HCT116 (cell line): Measurements from ENCODE around the gene DEFB129. TPM values are rescaled to one million over a fixed set of nuclear protein-coding genes. Genes with fewer than 3 reads are reported as not detected.
"Not testable (repeated sequence)": the region's sequence is repeated elsewhere in the genome, so short reads cannot be mapped to it uniquely, and the experiment has no call there.

Experiments used
- ATAC-seq: fragments of 200-7000 bp; cut with Tn5 transposase; 2 replicates; pipeline ENCODE4 v1.9.1; 2020; ENCODE audit warnings: mild to moderate bottlenecking, moderate library complexity
- BruUV-seq: library from RNA; stranded (reverse); fragments of 400-500 nt; replicated peaks from 2 replicates; lab custom pipeline; 2021; lab: Mats Ljungman, UMichigan
- CTCF ChIA-PET: fragments of 300-600 bp; sonication (Branson Sonifier 250); formaldehyde crosslinking; loops from one replicate; lab custom pipeline; 2021; ENCODE audit warnings: antibody characterized with exemption; lab: Charles Lee
- POLR2A ChIA-PET: fragments of 300-600, 350-600 bp; sonication (Branson Sonifier 250); formaldehyde crosslinking; loops from one replicate; lab custom pipeline; 2021; ENCODE audit warnings: antibody characterized with exemption; lab: Charles Lee
- RAD21 ChIA-PET, 2 experiments: fragments of 300-600 bp; sonication (Branson Sonifier 250); formaldehyde crosslinking; loops; one replicate each; lab custom pipeline; 2023; ENCODE audit warnings: low total read pairs in 2 of 2; ENCODE audit not compliant: uncharacterized antibody in 2 of 2, unreplicated experiment in 2 of 2, low non-redundant PET in 1 of 2; lab: Charles Lee
- DNase-seq: peaks from one replicate; pipeline ENCODE4 v3.0.0-alpha.2; 2010; ENCODE audit warnings: low read depth, low spot score
- H2AFZ ChIP-seq: fragments of 200-600 bp; shearing (Covaris generic), sonication (generic); 2 replicates; pipeline ENCODE4 v1.6.1; 2017; ENCODE audit warnings: low read depth, mixed run types, mixed read lengths, antibody characterized with exemption, low read length; ENCODE audit not compliant: poor library complexity, severe bottlenecking
- H3K27ac ChIP-seq: 2 replicates; pipeline ENCODE4 v1.5.1; 2012; ENCODE audit warnings: low read depth, low read length
- H3K27me3 ChIP-seq: fragments of 200-600 bp; sonication (generic); 2 replicates; pipeline ENCODE4 v1.6.1; 2016; ENCODE audit warnings: mixed run types, low read length, mixed read lengths; ENCODE audit not compliant: insufficient read depth
- H3K36me3 ChIP-seq, 2 experiments: fragments of 200-500 bp in 1 of 2; fragments of 200-600 bp in 1 of 2; sonication (Bioruptor generic) in 1 of 2; sonication (generic) in 1 of 2; 2 replicates each; pipeline versions ENCODE4 v1.5.1 to v1.6.1; 2014 to 2016; ENCODE audit warnings: low read length in 2 of 2, inconsistent platforms in 1 of 2, mixed read lengths in 1 of 2, mixed run types in 1 of 2; ENCODE audit not compliant: insufficient read depth in 2 of 2, control insufficient read depth in 1 of 2
- H3K4me1 ChIP-seq, 2 experiments: fragments of 200-600 bp in 1 of 2; sonication (generic) in 1 of 2; 2 replicates each; pipeline versions ENCODE4 v1.5.1 to v1.6.1; 2012 to 2017; ENCODE audit warnings: low read length in 2 of 2, inconsistent platforms in 1 of 2, mild to moderate bottlenecking in 1 of 2, mixed read lengths in 1 of 2, mixed run types in 1 of 2, moderate library complexity in 1 of 2; ENCODE audit not compliant: insufficient read depth in 2 of 2, control insufficient read depth in 1 of 2
- H3K4me2 ChIP-seq: fragments of 200-600 bp; sonication (generic); 2 replicates; pipeline ENCODE4 v1.6.1; 2017; ENCODE audit warnings: mixed run types, low read length, mixed read lengths
- H3K4me3 ChIP-seq, 2 experiments: fragments of 200-600 bp in 1 of 2; sonication (generic) in 1 of 2; replicated peaks in 1 of 2; 2 replicates each; pipeline ENCODE4 v1.5.1; 2011 to 2016; ENCODE audit warnings: low read length in 2 of 2, control low read depth in 1 of 2, low read depth in 1 of 2, mild to moderate bottlenecking in 1 of 2, mixed read lengths in 1 of 2, mixed run types in 1 of 2
- H3K79me2 ChIP-seq: fragments of 200-600 bp; sonication (generic); 2 replicates; pipeline ENCODE4 v1.6.1; 2017; ENCODE audit warnings: mild to moderate bottlenecking, mixed run types, low read length, moderate library complexity, mixed read lengths; ENCODE audit not compliant: insufficient read depth
- H3K9ac ChIP-seq: fragments of 200-600 bp; sonication (generic); 2 replicates; pipeline ENCODE4 v1.6.1; 2016; ENCODE audit warnings: low read length, mixed read lengths
- H3K9me2 ChIP-seq: fragments of 200-600 bp; sonication (generic), shearing (Covaris generic); 2 replicates; pipeline ENCODE4 v1.6.1; 2017; ENCODE audit warnings: mixed run types, mild to moderate bottlenecking, moderate library complexity; ENCODE audit not compliant: insufficient read depth
- H3K9me3 ChIP-seq, 2 experiments: fragments of 200-500 bp in 1 of 2; fragments of 200-600 bp in 1 of 2; sonication (Bioruptor generic) in 1 of 2; sonication (generic) in 1 of 2; 2 replicates each; pipeline ENCODE4 v1.6.1; 2014 to 2017; ENCODE audit warnings: low read length in 2 of 2, mixed read lengths in 2 of 2, inconsistent platforms in 1 of 2, low read depth in 1 of 2, mild to moderate bottlenecking in 1 of 2, mixed run types in 1 of 2, moderate library complexity in 1 of 2; ENCODE audit not compliant: control insufficient read depth in 1 of 2, insufficient read depth in 1 of 2
- H4K20me1 ChIP-seq: fragments of 200-600 bp; sonication (generic), shearing (Covaris generic); 2 replicates; pipeline ENCODE4 v1.6.1; 2017; ENCODE audit warnings: mixed run types, mild to moderate bottlenecking, moderate library complexity; ENCODE audit not compliant: insufficient read depth
- CEBPB ChIP-seq: IDR thresholded peaks from 2 replicates; pipeline ENCODE4 v1.6.1; 2012; ENCODE audit warnings: low read depth
- EZH2 ChIP-seq: fragments of 200-600 bp; sonication (generic); IDR thresholded peaks from 2 replicates; pipeline ENCODE4 v1.6.1; 2017; ENCODE audit warnings: antibody characterized with exemption, mixed run types
- SRF ChIP-seq: IDR thresholded peaks from 2 replicates; pipeline ENCODE4 v1.6.1; 2012; ENCODE audit warnings: low read depth
- ZNF274 ChIP-seq: fragments of 200-500 bp; sonication (Bioruptor generic); IDR thresholded peaks from 2 replicates; pipeline ENCODE4 v1.6.1; 2014; ENCODE audit warnings: mild to moderate bottlenecking, low read depth, low read length, inconsistent platforms
- intact Hi-C: fragments of 100-400 bp; cut with micrococcal nuclease; formaldehyde crosslinking; loops from 2 replicates; pipeline ENCODE4 v1.10.0; 2022
- total RNA-seq: library from RNA; stranded (reverse); gene quantifications from one replicate; pipeline ENCODE4 v1.2.1, GENCODE V29; 2021; ENCODE audit not compliant: unreplicated experiment

DEFB129 gene
- total RNA-seq, 1 experiment from 2014 or later, result not detected

DNA sequence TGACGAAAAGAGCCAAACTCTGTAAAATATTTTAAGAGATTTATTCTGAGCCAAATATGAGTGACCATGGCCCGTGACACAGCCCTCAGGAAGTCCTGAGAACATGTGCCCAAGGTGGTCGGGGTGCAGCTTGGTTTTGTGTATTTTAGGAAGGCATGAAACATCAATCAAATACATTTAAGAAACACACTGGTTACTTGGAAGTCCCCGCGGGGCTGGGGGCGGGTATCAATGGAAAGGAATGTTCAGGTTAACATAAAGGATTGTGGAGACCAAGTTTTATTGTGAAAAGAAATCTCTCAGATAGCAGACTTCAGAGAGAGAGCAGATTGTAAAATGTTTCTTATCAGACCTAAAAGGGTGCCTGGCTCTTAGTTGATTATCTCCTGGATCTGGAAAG is 26.4 kb downstream of the DEFB129 start:
- H3K79me2 ChIP-seq, H3K27me3 ChIP-seq, RAD21 ChIA-PET, intact Hi-C loops, H3K4me3 ChIP-seq, POLR2A ChIA-PET, H3K4me1 ChIP-seq, ATAC-seq, H3K9me3 ChIP-seq, H3K36me3 ChIP-seq, H3K9me2 ChIP-seq, H3K27ac ChIP-seq, H2AFZ ChIP-seq, H3K9ac ChIP-seq, H3K4me2 ChIP-seq, H4K20me1 ChIP-seq, BruUV-seq, DNase-seq, CTCF ChIA-PET: not testable (repeated sequence)

DNA sequence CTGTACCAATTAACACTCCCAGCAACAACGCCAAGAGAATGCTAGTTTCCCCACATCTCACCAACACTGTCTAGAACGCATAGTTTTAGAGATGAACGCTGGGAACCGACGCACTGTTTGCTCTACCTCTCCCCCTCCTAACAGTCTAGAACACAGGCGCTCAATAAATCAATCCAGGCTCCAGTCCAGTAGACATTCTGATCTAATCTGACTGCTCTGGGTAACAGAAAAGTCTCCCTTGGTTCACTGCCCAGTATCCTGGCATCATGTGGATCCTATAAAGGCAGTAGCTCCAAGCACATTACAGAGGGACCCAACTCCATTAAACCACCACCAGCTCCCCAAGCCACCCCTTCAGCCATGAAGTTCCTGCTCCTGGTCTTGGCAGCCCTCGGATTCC is 30.4 kb downstream of the DEFB129 start, which contains the start of gene DEFB132:
TSS of gene DEFB132 (plus strand) at position 306 of the 400 bp plus-strand sequence. CDS start at position 361, 55 bp downstream.
- CTCF ChIA-PET, result interaction anchor here (1.9 kb wide), 1 partner anchor 9 kb away, joined by 5 read pairs; no protein-coding TSS in a partner anchor
- TF ChIP-seq SRF (no peak), EZH2 (no peak), CEBPB (no peak), ZNF274 (no peak)
- no peak within 1 kb of the TSS for H3K4me3 ChIP-seq
- intact Hi-C loops, result no loop called here
- RAD21 ChIA-PET, result no interaction called here
- POLR2A ChIA-PET, result no interaction called here
- DNase-seq (no peak), ATAC-seq (no peak)
- no peaks in the 10 kb centered on the region; a peak in 1 of 4 replicates for H3K4me1 ChIP-seq
- H3K4me2 ChIP-seq, result no peak within 1 kb of the TSS
- no peaks in the 10 kb centered on the region for H3K79me2 ChIP-seq
- no peaks in the 10 kb centered on the region; the same call in 1 of the 2 replicates for H3K27me3 ChIP-seq
- no peaks in the 10 kb centered on the region for H3K36me3 ChIP-seq
- no peaks in the 10 kb centered on the region for H4K20me1 ChIP-seq
- no peaks in the 10 kb centered on the region for H3K9me3 ChIP-seq
- no peak within 1 kb of the TSS for H3K9ac ChIP-seq
- no peaks in the 10 kb centered on the region for H3K9me2 ChIP-seq
- BruUV-seq, result no TSS peak
- H3K27ac ChIP-seq, result no peak within 1 kb of the TSS
- H2AFZ ChIP-seq, result no peak within 1 kb of the TSS
